HCT116 (cell line): ENCODE measurements around the gene ING3.

ENCODE experiments used
- CTCF ChIP-seq, 3 experiments: fragments of 200-600 bp in 1 of 3; sonication (generic) in 1 of 3; IDR thresholded peaks in 2 of 3; conservative IDR thresholded peaks in 1 of 3; 2 replicates each; pipeline ENCODE4 v1.5.1; 2012 to 2017; ENCODE audit warnings: low read depth in 2 of 3, low read length in 2 of 3, antibody characterized with exemption in 1 of 3, borderline replicate concordance in 1 of 3, control low read depth in 1 of 3, mild to moderate bottlenecking in 1 of 3, mixed read lengths in 1 of 3, mixed run types in 1 of 3, moderate library complexity in 1 of 3; ENCODE audit not compliant: insufficient read depth in 1 of 3
- MAX ChIP-seq: IDR thresholded peaks from 2 replicates; pipeline ENCODE4 v1.6.1; 2012

- TF ChIP-seq MAX (no peak), CTCF (IDR thresholded peaks at IDR 0.05 in 2 of 3, conservative IDR thresholded peaks at IDR 0.05 in 1 of 3; ENCODE audit: borderline replicate concordance in 1 of 3, insufficient read depth in 1 of 3, low read depth in 2 of 3, low read length in 2 of 3) (no peak)
These were observed 48.5 kb downstream of the ING3 start for GRCh38 chr7:120998996-120999565.
